Bronchial epithelial cell (primary cell): Measurements from ENCODE around the gene ACSL5. TPM values are rescaled to one million over a fixed set of nuclear protein-coding genes. Genes with fewer than 3 reads are reported as not detected.
A peak's percentile ranks its signal among the peaks of the same experiment; 100 is the strongest.

ENCODE experiments used
- DNase-seq: peaks from one replicate; pipeline ENCODE4 v3.0.0-alpha.2; 2010; ENCODE audit warnings: low read depth
- FAIRE-seq: peaks from 2 replicates; lab custom pipeline; 2011; peaks lifted over from hg19 to GRCh38; lab: Jason Lieb, UNC
- H3K27me3 ChIP-seq: 2 replicates; pipeline ENCODE4 v1.5.1; 2011; ENCODE audit warnings: low read length; ENCODE audit not compliant: control insufficient read depth, insufficient read depth
- H3K36me3 ChIP-seq: 2 replicates; pipeline ENCODE4 v1.5.1; 2011; ENCODE audit warnings: low read length; ENCODE audit not compliant: control insufficient read depth, insufficient read depth
- H3K4me3 ChIP-seq: 2 replicates; pipeline ENCODE4 v1.5.1; 2011; ENCODE audit warnings: mild to moderate bottlenecking, low read depth, low read length, control low read depth
- total RNA-seq: library from RNA; depleted of rRNA; stranded (reverse); fragments of >200 nt; gene quantifications from 2 replicates; pipeline ENCODE4 v1.2.1, GENCODE V29; 2014
- TF ChIP-seq, protein P1 (sequence below): IDR thresholded peaks from 2 replicates; pipeline ENCODE4 v1.5.1; 2011; ENCODE audit warnings: mild to moderate bottlenecking, moderate library complexity, low read length, control low read depth, inconsistent platforms; ENCODE audit not compliant: insufficient read depth, severe bottlenecking

The ACSL5 gene
- total RNA-seq, 1 donor from 2014 or later, result under 0.01 TPM

DNA sequence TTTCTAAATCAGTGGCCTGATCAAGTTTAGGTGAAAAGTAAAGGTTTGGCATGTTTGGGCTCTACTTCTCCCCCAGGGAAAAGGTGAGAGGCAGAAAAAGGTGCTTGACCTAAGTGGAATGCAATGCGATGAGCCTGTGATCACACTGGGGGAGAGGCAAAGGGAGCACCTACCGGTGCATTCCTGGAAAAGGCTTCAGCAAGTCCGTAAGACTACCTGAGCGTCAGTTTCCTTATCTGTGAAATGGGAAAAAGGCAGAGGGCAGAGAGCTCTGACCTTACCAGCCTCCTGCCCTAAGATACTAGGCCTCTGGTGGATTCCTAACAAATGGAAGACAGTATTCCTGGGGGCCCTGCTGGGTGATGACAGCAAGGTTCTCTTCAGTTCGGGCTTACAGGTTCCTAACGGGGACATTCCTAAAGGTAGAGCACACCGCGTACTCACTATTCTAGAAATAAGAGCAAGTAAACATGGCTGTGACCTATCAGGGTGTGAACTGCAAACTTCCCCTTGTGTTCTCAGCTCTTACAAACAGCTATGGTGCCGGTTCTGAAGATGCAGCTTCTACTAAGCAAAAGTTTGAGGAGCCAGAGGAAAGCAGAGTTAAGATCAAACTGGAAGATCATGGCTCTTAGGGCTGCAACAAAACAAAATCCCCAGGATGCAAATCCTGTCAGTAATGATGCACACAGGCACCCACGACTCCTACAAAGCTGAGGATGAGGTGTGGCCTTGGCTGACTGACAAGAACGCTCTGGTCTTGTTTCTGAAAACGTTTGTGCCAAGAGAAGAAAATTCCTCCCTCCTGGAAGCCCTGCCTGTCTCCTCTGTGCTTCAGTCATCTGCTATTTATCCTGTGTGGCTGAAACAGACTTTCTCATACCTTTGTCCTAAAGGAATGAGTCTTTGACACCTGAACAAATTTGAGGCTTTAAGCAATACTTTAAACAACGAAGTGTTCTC is 13.3 kb upstream of the ACSL5 start:
- Histone ChIP-seq H3K27me3 (no peaks in the 10 kb centered on the region), H3K4me3 (no peak overlapping the region), H3K36me3 (no peaks in the 10 kb centered on the region)
- FAIRE-seq (no peak), DNase-seq (peak; percentile 73)
- TF ChIP-seq, protein P1, sequence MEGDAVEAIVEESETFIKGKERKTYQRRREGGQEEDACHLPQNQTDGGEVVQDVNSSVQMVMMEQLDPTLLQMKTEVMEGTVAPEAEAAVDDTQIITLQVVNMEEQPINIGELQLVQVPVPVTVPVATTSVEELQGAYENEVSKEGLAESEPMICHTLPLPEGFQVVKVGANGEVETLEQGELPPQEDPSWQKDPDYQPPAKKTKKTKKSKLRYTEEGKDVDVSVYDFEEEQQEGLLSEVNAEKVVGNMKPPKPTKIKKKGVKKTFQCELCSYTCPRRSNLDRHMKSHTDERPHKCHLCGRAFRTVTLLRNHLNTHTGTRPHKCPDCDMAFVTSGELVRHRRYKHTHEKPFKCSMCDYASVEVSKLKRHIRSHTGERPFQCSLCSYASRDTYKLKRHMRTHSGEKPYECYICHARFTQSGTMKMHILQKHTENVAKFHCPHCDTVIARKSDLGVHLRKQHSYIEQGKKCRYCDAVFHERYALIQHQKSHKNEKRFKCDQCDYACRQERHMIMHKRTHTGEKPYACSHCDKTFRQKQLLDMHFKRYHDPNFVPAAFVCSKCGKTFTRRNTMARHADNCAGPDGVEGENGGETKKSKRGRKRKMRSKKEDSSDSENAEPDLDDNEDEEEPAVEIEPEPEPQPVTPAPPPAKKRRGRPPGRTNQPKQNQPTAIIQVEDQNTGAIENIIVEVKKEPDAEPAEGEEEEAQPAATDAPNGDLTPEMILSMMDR, result no peak

DNA sequence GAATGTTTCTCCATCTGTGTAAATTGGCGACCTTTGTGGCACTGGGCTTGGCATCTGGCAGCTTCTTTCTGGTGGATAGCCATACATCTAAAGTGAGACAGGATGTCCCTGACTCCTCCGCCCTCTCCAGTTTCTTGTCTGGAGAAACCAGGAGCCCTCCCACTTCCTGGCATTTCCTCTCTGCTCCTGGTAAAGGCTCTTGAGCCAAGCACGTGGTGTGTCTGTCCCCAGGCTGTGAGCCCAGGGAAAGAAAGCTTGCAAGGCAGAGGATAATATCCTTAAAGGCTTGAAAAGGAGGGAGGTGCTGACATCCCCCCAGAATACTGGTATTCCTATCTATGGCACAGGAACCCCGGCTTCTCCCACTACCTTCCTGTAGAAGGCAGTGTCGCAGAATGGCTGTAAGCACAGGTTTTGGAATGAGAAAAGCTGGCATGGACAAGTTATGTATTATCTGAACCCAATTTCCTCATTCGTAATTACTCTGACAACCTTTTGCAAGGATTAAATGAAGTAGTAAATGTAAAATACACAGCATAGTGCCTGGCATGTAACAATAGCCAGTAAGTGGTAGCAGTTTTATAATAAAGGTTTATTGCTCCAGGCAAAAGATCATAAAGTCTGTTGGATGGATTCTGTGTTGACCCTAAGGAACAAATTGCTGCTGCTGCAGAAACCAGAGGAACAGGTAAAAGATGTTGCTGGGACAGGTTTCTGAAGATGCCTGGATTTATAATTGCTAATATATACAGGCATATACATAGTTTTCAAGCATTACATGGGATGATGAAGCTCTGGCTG is 11.8 kb upstream of the ACSL5 start:
- H3K36me3 ChIP-seq, result no peaks in the 10 kb centered on the region
- peak; percentile 42 for DNase-seq
- no peak for FAIRE-seq
- H3K27me3 ChIP-seq, result no peaks in the 10 kb centered on the region
- no peak overlapping the region for H3K4me3 ChIP-seq
- TF ChIP-seq, protein P1, result no peak

DNA sequence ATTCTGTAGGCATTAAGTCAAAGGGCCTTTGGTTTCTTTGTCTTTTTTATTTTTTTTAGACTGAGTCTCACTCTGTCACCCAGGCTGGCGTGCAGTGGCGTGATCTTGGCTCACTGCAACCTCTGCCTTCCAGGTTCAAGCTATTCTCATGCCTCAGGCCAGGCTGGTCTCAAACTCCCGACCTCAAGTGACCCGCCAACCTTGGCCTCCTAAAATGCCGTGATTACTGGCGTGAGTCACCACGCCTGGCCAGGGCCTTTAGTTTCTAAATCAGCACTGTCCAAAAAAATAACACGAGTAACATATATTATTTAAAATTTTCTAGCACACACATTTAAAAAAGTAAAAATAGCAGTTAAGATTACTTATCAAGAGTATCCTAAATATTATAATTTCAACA is 11.1 kb upstream of the ACSL5 start:
- no peaks in the 10 kb centered on the region for H3K27me3 ChIP-seq
- DNase-seq, result no peak
- H3K4me3 ChIP-seq, result no peak overlapping the region
- FAIRE-seq, result no peak
- H3K36me3 ChIP-seq, result no peaks in the 10 kb centered on the region
- TF ChIP-seq, protein P1, result no peak

DNA sequence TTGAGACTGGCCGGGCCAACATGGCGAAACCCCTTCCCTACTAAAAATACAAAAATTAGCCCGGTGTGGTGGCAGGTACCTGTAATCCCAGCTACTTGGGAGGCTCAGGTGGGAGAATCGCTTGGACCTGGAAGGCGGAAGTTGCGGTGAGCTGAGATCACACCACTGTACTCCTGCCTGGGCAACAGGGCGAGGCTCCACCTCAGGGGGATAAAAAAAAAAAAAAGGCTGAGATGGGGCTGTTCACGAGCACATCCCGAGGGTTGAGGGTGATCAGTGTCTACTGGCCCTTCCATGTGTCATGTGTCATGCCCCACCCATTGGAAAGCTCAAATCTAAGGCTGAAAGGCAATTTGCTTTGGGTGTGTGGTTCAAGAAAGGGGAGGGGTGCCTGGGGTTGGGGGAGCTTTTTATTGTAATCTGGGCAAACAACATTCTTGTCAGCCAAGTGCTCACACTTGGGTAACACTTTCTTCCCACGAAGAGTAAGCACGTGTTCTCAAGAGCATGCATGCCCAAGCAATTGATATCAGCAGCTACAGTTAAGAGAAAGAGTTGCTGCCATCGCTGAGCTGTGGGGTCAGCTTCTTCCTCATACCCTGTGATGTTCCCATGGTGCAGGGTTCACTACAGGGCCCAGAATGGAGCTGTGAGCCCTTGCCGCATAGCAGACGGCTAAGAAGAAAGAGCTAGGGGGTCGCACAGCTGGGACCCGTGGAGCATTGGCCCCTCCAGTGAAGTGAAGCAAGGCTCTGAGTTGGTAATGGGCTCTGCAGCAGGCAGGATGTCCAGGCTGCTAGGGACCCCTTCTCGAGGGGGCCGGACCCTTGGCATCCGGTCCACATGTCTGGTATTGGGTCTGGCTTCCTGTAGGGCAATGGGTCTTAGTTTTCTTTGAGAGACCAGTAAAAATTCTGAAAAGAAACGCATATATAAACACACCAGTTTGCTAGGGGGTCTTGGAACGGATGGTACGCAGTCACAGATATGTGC is 9.9 kb upstream of the ACSL5 start:
- no peak overlapping the region for H3K4me3 ChIP-seq
- no peak for DNase-seq
- TF ChIP-seq, protein P1, result no peak
- H3K27me3 ChIP-seq, result no peaks in the 10 kb centered on the region
- no peak for FAIRE-seq
- no peaks in the 10 kb centered on the region for H3K36me3 ChIP-seq

DNA sequence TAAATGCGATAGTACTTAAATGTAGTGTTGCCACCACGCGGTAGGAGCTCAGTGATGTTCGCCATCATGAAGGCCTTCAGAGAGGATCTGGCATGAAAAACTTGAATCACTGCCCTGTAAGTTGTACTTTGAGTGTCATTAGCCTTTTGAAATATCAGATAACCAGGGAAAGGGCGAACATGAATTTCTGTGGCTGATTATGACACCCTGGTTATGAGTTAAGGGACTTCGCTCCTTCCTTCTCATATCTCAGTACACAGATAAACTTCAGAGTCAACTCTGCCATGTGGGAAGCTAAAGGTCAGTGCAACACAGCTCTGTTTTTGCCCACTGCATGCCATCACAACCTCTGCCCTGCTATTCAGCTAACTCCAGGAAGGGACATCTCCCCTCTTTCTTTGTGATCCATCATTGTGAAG is 8.9 kb upstream of the ACSL5 start:
- Histone ChIP-seq H3K27me3 (no peaks in the 10 kb centered on the region), H3K4me3 (no peak overlapping the region), H3K36me3 (no peaks in the 10 kb centered on the region)
- TF ChIP-seq, protein P1, result no peak
- no peak for FAIRE-seq
- no peak for DNase-seq
